ENCODE results near the gene MAGED4.

DNA sequence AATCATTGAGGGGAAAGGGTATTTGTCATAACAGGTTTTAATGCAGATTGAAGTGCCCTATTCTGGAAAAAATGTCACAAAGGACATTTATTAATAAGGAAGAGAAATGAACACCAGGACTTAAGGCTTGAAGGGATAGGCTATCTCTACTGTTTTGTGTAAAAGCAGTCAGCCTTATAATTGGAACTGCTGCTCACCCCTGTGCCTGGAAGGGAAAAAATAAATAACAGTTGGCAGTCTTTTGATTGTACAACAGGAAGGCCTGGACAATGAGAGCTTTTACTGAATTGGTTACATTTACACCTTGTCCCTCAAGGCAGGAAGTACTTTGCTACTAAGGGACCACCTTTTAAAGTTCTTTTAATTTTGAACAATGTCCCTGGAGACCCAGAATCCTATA, 17.8 kb upstream of the MAGED4 start:
- TF ChIP-seq CTCF (conservative IDR thresholded peaks at IDR 0.05; ENCODE audit: low read depth, low read length) (no peak), EZH2 (IDR thresholded peaks at IDR 0.05; ENCODE audit: borderline replicate concordance, low read depth, low read length, poor library complexity, severe bottlenecking) (no peak)

Data from A673 (cell line).